ENCODE data around the gene CYP2C18.

The CYP2C18 gene

GRCh38 chr10:94784256-94784655, 100.7 kb downstream of the CYP2C18 start:
- Histone ChIP-seq H3K9me3 (ENCODE audit: control insufficient read depth in 1 of 2, low read length in 2 of 2) (no peaks in the 10 kb centered on the region), H3K27ac (ENCODE audit: low read depth, low read length) (no peak overlapping the region), H3K36me3 (ENCODE audit: control insufficient read depth in 1 of 2, insufficient read depth in 2 of 2, low read length in 2 of 2) (peaks cover 6 to 23% of the 10 kb centered on the region in 2 donors), H3K9ac (ENCODE audit: low read depth in 1 of 2, low read length in 2 of 2) (no peak overlapping the region), H3K27me3 (ENCODE audit: control insufficient read depth in 1 of 2, insufficient read depth in 2 of 2, low read length in 2 of 2) (no peaks in the 10 kb centered on the region), H3K4me1 (ENCODE audit: control insufficient read depth in 1 of 2, insufficient read depth in 2 of 2, low read length in 2 of 2) (no peaks in the 10 kb centered on the region), H3K4me3 (ENCODE audit: low read depth in 1 of 2, low read length in 2 of 2) (no peak overlapping the region)

- H3K9me3 ChIP-seq (ENCODE audit: control insufficient read depth in 1 of 2, low read length in 2 of 2): no peaks in the 10 kb centered on the region
- H3K9ac ChIP-seq (ENCODE audit: low read depth in 1 of 2, low read length in 2 of 2): no peak overlapping the region
- no peak overlapping the region for H3K4me3 ChIP-seq (ENCODE audit: low read depth in 1 of 2, low read length in 2 of 2)
- no peaks in the 10 kb centered on the region for H3K27me3 ChIP-seq (ENCODE audit: control insufficient read depth in 1 of 2, insufficient read depth in 2 of 2, low read length in 2 of 2)
- no peak overlapping the region for H3K27ac ChIP-seq (ENCODE audit: low read depth, low read length)
- H3K36me3 ChIP-seq (ENCODE audit: control insufficient read depth in 1 of 2, insufficient read depth in 2 of 2, low read length in 2 of 2): peaks cover 6 to 16% of the 10 kb centered on the region in 2 donors
- H3K4me1 ChIP-seq (ENCODE audit: control insufficient read depth in 1 of 2, insufficient read depth in 2 of 2, low read length in 2 of 2): no peaks in the 10 kb centered on the region
Observed at GRCh38 chr10:94785211-94785610, 101.7 kb downstream of the CYP2C18 start.

All from duodenal mucosa (tissue), 2 donors.